Measurements from ENCODE around the gene ZNF19.

DNA sequence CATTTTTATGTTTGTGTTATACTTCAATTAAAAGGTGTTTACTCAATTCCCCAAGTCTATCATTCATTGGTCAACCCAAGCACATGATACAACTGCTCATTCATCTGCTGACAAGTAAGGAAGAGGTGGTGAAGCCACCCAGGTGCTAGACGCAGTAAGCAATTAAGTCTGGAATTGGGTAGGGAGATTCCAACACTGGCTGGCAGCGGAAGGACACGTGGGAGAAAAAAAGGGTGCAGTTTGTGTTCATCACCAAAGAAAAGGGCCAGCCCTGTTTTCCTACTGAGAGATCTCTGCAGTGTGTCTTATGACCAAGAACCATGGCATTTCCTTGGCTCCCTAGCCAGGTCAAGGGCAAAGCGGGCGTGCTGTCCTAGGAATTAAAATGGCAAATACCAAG, 15.2 kb downstream of the ZNF19 start:
- TF ChIP-seq POLR2A (IDR thresholded peaks at IDR 0.05; ENCODE audit: control extremely low read depth in 1 of 2, low read depth in 2 of 2, low read length in 2 of 2) = no peak
- TF ChIP-seq FOSL1 (IDR thresholded peaks at IDR 0.05; ENCODE audit: insufficient read depth, low read depth, low read length) = no peak
- TF ChIP-seq, protein P1, sequence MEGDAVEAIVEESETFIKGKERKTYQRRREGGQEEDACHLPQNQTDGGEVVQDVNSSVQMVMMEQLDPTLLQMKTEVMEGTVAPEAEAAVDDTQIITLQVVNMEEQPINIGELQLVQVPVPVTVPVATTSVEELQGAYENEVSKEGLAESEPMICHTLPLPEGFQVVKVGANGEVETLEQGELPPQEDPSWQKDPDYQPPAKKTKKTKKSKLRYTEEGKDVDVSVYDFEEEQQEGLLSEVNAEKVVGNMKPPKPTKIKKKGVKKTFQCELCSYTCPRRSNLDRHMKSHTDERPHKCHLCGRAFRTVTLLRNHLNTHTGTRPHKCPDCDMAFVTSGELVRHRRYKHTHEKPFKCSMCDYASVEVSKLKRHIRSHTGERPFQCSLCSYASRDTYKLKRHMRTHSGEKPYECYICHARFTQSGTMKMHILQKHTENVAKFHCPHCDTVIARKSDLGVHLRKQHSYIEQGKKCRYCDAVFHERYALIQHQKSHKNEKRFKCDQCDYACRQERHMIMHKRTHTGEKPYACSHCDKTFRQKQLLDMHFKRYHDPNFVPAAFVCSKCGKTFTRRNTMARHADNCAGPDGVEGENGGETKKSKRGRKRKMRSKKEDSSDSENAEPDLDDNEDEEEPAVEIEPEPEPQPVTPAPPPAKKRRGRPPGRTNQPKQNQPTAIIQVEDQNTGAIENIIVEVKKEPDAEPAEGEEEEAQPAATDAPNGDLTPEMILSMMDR (IDR thresholded peaks at IDR 0.05; ENCODE audit: control extremely low read depth in 1 of 3, insufficient read depth in 1 of 3, low read depth in 1 of 3, low read length in 3 of 3) = no peak
- no peak for TF ChIP-seq TCF12 (IDR thresholded peaks at IDR 0.05; ENCODE audit: low read depth, low read length)
- TF ChIP-seq, protein P2, sequence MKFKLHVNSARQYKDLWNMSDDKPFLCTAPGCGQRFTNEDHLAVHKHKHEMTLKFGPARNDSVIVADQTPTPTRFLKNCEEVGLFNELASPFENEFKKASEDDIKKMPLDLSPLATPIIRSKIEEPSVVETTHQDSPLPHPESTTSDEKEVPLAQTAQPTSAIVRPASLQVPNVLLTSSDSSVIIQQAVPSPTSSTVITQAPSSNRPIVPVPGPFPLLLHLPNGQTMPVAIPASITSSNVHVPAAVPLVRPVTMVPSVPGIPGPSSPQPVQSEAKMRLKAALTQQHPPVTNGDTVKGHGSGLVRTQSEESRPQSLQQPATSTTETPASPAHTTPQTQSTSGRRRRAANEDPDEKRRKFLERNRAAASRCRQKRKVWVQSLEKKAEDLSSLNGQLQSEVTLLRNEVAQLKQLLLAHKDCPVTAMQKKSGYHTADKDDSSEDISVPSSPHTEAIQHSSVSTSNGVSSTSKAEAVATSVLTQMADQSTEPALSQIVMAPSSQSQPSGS (IDR thresholded peaks at IDR 0.05; ENCODE audit: low read length) = no peak

Measured in H1 (cell line).